ENCODE results near the gene SCML1.

DNA sequence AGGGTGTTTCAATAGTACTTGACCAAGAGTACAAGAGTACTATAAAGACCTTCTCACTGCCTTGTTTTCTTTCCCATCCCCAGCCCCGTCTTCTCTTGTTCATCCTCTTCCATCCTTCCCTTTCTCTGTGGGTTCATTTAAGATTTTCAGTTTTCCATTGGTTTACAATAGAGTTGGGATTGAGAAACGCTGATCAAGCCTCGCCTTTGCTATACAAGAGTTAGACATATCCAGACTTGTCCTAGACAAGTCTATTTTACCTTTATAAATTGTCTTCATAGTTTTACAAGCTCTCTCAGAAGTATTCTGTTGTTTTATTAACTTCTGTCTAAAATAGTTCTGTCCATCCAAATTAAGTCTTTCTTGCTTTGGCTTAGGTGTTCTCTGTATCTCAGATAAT, 29.6 kb upstream of the SCML1 start:
- TF ChIP-seq, protein P1, sequence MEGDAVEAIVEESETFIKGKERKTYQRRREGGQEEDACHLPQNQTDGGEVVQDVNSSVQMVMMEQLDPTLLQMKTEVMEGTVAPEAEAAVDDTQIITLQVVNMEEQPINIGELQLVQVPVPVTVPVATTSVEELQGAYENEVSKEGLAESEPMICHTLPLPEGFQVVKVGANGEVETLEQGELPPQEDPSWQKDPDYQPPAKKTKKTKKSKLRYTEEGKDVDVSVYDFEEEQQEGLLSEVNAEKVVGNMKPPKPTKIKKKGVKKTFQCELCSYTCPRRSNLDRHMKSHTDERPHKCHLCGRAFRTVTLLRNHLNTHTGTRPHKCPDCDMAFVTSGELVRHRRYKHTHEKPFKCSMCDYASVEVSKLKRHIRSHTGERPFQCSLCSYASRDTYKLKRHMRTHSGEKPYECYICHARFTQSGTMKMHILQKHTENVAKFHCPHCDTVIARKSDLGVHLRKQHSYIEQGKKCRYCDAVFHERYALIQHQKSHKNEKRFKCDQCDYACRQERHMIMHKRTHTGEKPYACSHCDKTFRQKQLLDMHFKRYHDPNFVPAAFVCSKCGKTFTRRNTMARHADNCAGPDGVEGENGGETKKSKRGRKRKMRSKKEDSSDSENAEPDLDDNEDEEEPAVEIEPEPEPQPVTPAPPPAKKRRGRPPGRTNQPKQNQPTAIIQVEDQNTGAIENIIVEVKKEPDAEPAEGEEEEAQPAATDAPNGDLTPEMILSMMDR (IDR thresholded peaks at IDR 0.05) = no peak
- no peak for TF ChIP-seq POLR2A (IDR thresholded peaks at IDR 0.05)

Measured in testis (tissue), 2 donors.